LNCAP (cell line): ENCODE measurements around the gene PGAM4.

ENCODE experiments used
- CTCF ChIP-seq: fragments of 450-650 bp; IDR thresholded peaks from 2 replicates; pipeline ENCODE4 v1.5.1; 2017; ENCODE audit warnings: mild to moderate bottlenecking

Gene PGAM4

GRCh38 chrX:77969538-77969937 is at the start of gene PGAM4:
Gene PGAM4 (minus strand): TSS chrX:77969638. CDS start chrX:77969638, 0 bp downstream.
- no peak for TF ChIP-seq CTCF

GRCh38 chrX:78011846-78012245 is 42.4 kb upstream of the PGAM4 start:
- no peak for TF ChIP-seq CTCF

DNA sequence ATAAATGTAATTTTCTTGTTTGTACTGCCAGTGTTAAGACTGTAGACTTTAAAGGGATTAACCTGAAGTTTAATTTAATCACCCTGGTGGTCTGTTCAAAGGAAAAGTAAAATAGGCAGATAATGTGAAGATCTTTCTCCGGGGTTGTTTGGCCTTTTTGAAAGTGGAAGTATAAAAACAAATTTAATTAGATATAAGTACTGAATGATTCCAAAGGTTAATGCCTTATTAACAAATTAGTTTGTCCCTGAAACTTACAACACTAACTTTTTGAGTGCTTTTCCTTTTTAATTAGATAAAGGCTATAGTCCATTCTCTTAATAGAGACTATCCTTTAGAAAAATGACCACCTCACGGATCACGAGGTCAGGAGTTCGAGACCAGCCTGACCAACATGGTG is 10.4 kb upstream of the PGAM4 start:
- TF ChIP-seq CTCF, result no peak

DNA sequence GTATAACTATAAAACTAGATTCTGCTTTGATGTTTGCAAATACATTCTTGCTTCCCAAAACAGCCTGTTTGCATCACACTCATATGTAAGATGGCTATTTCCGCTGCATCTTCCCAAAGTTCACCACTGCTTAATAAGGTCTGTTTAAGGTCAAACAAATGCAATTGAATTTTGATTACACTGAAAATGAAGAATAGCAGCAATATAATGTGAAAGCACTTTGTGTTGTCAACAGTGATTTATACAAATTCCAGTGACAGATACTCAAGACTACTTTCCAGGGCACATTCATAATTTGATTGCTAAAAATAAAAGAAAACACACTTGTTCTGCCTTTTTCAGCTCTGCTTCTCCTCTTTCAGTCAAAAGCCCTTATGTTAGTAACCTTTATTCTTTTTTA is 8.1 kb upstream of the PGAM4 start:
- TF ChIP-seq CTCF, result no peak

GRCh38 chrX:77977095-77977494 is 7.7 kb upstream of the PGAM4 start:
- TF ChIP-seq CTCF, result no peak

GRCh38 chrX:77975755-77976154 is 6.3 kb upstream of the PGAM4 start:
- TF ChIP-seq CTCF, result no peak

DNA sequence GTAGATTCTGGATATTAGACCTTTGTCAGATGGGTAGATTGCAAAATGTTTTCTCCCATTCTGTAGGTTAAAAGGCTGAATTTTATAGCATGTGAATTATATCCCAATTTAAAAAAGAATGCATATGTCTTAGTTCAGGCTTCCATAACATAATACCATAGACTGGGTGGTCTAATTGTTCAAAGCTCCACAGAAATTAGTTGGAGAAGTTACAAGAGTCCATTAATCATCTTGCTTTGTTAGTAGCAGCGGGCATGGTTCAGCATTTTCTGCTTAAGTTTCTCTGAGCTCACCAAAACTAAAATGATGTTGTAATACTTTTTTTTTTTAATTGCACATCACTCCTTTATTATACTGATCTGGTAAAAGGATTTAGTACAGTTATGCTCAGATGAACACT is 1.8 kb downstream of the PGAM4 start:
- TF ChIP-seq CTCF, result no peak

DNA sequence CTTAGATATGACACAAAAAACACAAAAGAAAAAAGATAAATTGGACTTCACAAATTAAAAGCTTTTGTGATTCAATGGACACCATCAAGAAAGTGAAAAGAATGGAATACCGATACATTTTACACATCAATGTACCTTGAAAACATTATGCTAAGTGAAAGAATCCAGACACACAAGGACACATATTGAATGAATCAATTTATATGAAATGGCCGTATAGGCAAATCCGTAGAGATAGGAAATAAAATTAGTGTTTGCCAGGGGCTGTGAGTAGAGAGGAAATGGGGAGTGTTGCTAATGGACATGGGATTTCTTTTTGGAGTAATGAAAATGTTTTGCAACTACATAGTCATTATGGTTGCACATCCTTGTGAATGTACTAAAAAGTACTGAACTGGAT is 3.1 kb downstream of the PGAM4 start:
- no peak for TF ChIP-seq CTCF
